OCI-LY3 (cell line): ENCODE measurements around the gene GPR18.
A peak's percentile ranks its signal among the peaks of the same experiment; 100 is the strongest.

Experiments used
- H2AFZ ChIP-seq: fragments of 200-600, 300-600 bp; shearing (Covaris generic); 2 replicates; pipeline ENCODE4 v1.6.0; 2014; ENCODE audit warnings: antibody characterized with exemption, low read depth, low read length
- H3K27ac ChIP-seq: fragments of 200-600, 300-600 bp; sonication (generic); 2 replicates; pipeline ENCODE4 v1.5.1; 2014; ENCODE audit warnings: mild to moderate bottlenecking, low read length, moderate library complexity, mixed read lengths
- H3K27me3 ChIP-seq: fragments of 200-600, 300-600 bp; sonication (generic); 2 replicates; pipeline ENCODE4 v1.6.1; 2014; ENCODE audit warnings: low read depth, low read length, mixed read lengths
- H3K36me3 ChIP-seq: fragments of 200-600, 300-600 bp; sonication (generic); replicated peaks from 2 replicates; pipeline ENCODE3; 2014; ENCODE audit warnings: low read depth, low read length, mixed read lengths
- H3K4me1 ChIP-seq: fragments of 300-600, 200-600 bp; sonication (generic); 2 replicates; pipeline ENCODE4 v1.6.1; 2014; ENCODE audit warnings: low read length, mixed read lengths
- H3K4me2 ChIP-seq: fragments of 200-600, 300-600 bp; sonication (generic); 2 replicates; pipeline ENCODE4 v1.6.1; 2014; ENCODE audit warnings: low read length, mixed read lengths
- H3K4me3 ChIP-seq: fragments of 300-600, 200-600 bp; sonication (generic); 2 replicates; pipeline ENCODE4 v1.5.1; 2014; ENCODE audit warnings: antibody characterized with exemption, mild to moderate bottlenecking, low read length, moderate library complexity
- H3K79me2 ChIP-seq: fragments of 300-600, 200-600 bp; shearing (Covaris generic); 2 replicates; pipeline ENCODE4 v1.6.1; 2014; ENCODE audit warnings: mild to moderate bottlenecking, low read length, mixed read lengths
- H3K9ac ChIP-seq: fragments of 300-600, 200-600 bp; shearing (Covaris generic); 2 replicates; pipeline ENCODE4 v1.6.0; 2014; ENCODE audit warnings: mild to moderate bottlenecking, low read length, moderate library complexity
- H3K9me3 ChIP-seq: fragments of 200-600, 300-600 bp; shearing (Covaris generic); 2 replicates; pipeline ENCODE4 v1.6.1; 2014; ENCODE audit warnings: low read length, mixed read lengths; ENCODE audit not compliant: insufficient read depth
- H4K20me1 ChIP-seq: fragments of 200-600, 300-600 bp; sonication (generic); 2 replicates; pipeline ENCODE4 v1.6.1; 2016; ENCODE audit warnings: low read length, mixed read lengths; ENCODE audit not compliant: insufficient read depth
- EZH2phosphoT487 ChIP-seq: fragments of 200-600 bp; shearing (Covaris generic); IDR thresholded peaks from 2 replicates; pipeline ENCODE4 v1.6.1; 2018; ENCODE audit warnings: antibody characterized with exemption, mixed run types, low read depth
- TF ChIP-seq, protein P1 (sequence below): fragments of 200-600, 300-600 bp; sonication (generic); IDR thresholded peaks from 2 replicates; pipeline ENCODE4 v1.5.1; 2014; ENCODE audit warnings: antibody characterized with exemption, low read length, low read depth

The GPR18 gene

DNA sequence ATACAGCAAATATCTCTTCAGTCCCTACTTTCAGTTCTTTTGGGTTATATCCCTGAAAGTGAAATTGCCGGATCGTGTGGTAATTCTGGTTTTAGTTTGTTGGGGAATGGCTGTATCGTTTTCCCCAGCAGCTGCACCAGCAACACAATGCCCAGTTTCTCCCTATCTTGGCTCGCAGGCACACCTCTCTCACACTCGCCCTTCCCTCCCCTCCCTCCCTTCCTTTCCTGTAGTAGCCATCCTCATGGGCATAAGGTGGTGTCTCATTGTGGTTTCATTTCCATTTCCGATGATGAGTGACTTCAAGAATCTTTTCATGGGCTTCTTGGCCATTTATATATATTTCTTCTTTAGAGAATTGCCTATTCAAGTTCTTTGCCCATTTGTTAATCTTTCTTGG, 8.6 kb upstream of the GPR18 start:
- H3K4me3 ChIP-seq: no peak overlapping the region
- H3K4me2 ChIP-seq: no peak overlapping the region
- H2AFZ ChIP-seq: no peak overlapping the region
- peaks cover 3% of the 10 kb centered on the region; the same call in 1 of the 2 replicates for H3K79me2 ChIP-seq
- peaks cover 2% of the 10 kb centered on the region for H3K36me3 ChIP-seq
- peaks cover 52% of the 10 kb centered on the region for H3K4me1 ChIP-seq
- no peak overlapping the region for H3K27ac ChIP-seq
- H3K9ac ChIP-seq: no peak overlapping the region
- H4K20me1 ChIP-seq: 0 out of 2 replicates have a peak, but pooled peaks cover 7% of the 10 kb centered on the region
- H3K9me3 ChIP-seq: no peaks in the 10 kb centered on the region
- TF ChIP-seq EZH2phosphoT487: no peak
- TF ChIP-seq, protein P1, sequence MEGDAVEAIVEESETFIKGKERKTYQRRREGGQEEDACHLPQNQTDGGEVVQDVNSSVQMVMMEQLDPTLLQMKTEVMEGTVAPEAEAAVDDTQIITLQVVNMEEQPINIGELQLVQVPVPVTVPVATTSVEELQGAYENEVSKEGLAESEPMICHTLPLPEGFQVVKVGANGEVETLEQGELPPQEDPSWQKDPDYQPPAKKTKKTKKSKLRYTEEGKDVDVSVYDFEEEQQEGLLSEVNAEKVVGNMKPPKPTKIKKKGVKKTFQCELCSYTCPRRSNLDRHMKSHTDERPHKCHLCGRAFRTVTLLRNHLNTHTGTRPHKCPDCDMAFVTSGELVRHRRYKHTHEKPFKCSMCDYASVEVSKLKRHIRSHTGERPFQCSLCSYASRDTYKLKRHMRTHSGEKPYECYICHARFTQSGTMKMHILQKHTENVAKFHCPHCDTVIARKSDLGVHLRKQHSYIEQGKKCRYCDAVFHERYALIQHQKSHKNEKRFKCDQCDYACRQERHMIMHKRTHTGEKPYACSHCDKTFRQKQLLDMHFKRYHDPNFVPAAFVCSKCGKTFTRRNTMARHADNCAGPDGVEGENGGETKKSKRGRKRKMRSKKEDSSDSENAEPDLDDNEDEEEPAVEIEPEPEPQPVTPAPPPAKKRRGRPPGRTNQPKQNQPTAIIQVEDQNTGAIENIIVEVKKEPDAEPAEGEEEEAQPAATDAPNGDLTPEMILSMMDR: no peak
- 0 out of 2 replicates have a peak, but pooled peaks cover 3% of the 10 kb centered on the region for H3K27me3 ChIP-seq

DNA sequence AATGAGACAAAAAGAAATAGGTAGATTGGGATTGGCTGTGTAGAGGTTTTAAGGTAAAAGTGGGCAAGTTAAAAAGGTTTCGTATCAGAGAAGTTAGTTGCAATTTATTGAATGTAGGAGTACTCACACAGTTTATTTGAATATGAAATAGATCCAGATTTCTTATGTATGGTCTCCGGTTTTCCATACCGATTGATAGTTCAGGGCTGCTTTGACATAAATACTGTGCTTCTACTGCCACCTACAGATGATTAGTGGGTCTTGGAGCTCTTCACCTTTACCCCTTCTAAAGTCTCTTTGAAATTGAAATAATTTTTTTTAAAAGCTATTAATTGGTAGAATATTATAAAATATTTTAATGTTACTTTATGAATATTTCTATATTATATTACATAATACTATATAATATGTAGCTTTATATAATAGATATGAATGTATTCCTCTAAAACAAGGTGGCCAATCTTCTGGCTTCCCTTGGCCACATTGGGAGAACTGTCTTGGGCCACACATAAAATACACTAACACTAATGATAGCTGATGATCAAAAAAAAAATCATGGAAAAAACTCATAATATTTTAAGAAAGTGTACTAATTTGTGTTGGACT, 7.7 kb upstream of the GPR18 start:
- TF ChIP-seq, protein P1: peak; percentile 77
- no peak for TF ChIP-seq EZH2phosphoT487
- no peaks in the 10 kb centered on the region for H3K36me3 ChIP-seq
- no peak overlapping the region for H3K9ac ChIP-seq
- H3K79me2 ChIP-seq: no peaks in the 10 kb centered on the region
- H3K4me3 ChIP-seq: peak overlapping the region; percentile 17
- H3K27ac ChIP-seq: no peak overlapping the region
- peaks cover 43% of the 10 kb centered on the region for H3K4me1 ChIP-seq
- H2AFZ ChIP-seq: no peak overlapping the region
- H3K27me3 ChIP-seq: peaks cover 7% of the 10 kb centered on the region; the same call in 1 of the 2 replicates
- H3K9me3 ChIP-seq: no peaks in the 10 kb centered on the region
- H3K4me2 ChIP-seq: peak overlapping the region; percentile 57
- 0 out of 2 replicates have a peak, but pooled peaks cover 7% of the 10 kb centered on the region for H4K20me1 ChIP-seq

DNA sequence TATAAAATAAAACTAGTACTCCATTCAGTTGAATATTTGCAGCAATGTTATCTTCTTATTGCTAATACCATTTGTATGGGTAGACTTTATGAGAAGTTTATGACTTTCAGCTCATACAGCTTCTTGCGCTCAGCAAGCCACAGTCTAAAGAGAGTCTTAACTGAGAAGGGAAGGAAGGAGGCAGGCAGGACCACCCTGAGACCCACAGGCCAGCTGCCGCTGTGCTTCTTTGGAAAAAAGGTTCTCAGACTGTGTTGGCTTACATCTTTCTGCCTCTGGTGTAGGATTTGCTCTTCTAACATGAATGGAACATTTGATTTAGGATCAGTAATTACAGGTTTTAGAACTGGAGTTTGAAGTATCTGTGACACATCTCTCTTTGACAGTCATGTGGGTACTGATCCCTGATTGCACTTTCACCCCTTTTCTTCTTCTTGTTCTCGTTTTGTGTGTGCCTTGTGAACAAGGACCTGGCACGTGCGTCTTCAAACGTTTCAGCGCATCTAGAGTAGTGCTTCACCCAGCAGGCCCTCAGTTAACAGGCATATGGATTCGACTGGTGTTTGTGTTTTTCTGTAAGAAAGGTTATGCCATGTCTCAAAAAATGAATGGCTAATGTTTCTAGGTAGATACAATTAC, 7.1 kb upstream of the GPR18 start:
- peak overlapping the region; percentile 17 for H3K4me3 ChIP-seq
- H3K4me1 ChIP-seq: peaks cover 36% of the 10 kb centered on the region
- no peak for TF ChIP-seq EZH2phosphoT487
- TF ChIP-seq, protein P1: no peak
- peak overlapping the region; percentile 57 for H3K4me2 ChIP-seq
- peaks cover 12% of the 10 kb centered on the region for H3K27me3 ChIP-seq
- no peaks in the 10 kb centered on the region for H3K79me2 ChIP-seq
- H2AFZ ChIP-seq: no peak overlapping the region
- no peak overlapping the region for H3K27ac ChIP-seq
- H3K9me3 ChIP-seq: no peaks in the 10 kb centered on the region
- H4K20me1 ChIP-seq: peaks cover 9% of the 10 kb centered on the region
- H3K36me3 ChIP-seq: peaks cover 5% of the 10 kb centered on the region
- H3K9ac ChIP-seq: no peak overlapping the region

GRCh38 chr13:99264051-99264450, 5.9 kb upstream of the GPR18 start:
- TF ChIP-seq, protein P1: no peak
- no peak for TF ChIP-seq EZH2phosphoT487
- Histone ChIP-seq H3K9ac (no peak overlapping the region), H3K27ac (no peak overlapping the region), H3K4me1 (peaks cover 38% of the 10 kb centered on the region), H3K4me3 (no peak overlapping the region), H3K79me2 (no peaks in the 10 kb centered on the region), H3K4me2 (no peak overlapping the region), H2AFZ (no peak overlapping the region), H4K20me1 (peaks cover 19% of the 10 kb centered on the region), H3K9me3 (no peaks in the 10 kb centered on the region), H3K27me3 (peaks cover 20% of the 10 kb centered on the region), H3K36me3 (peaks cover 17% of the 10 kb centered on the region)
